BLaER1 treated with 17β-estradiol and CSF1 and Interleukin-3, amounts not matched to agents 10 nM and 100 nM (cell line): ENCODE results near the gene PTN.

ENCODE experiments used
- H3K27ac ChIP-seq, 11 experiments: shearing (Covaris generic); formaldehyde crosslinking; 2 replicates each; pipeline ENCODE4 v1.8.1; 2022
- H3K27me3 ChIP-seq, 11 experiments: shearing (Covaris generic); formaldehyde crosslinking; 2 replicates each; pipeline ENCODE4 v1.8.1; 2022
- H3K36me3 ChIP-seq, 11 experiments: shearing (Covaris generic); formaldehyde crosslinking; 2 replicates each; pipeline ENCODE4 v1.8.1; 2022
- H3K4me1 ChIP-seq, 10 experiments: shearing (Covaris generic); formaldehyde crosslinking; 2 replicates each; pipeline ENCODE4 v1.8.1; 2022
- H3K4me2 ChIP-seq, 11 experiments: shearing (Covaris generic); formaldehyde crosslinking; 2 replicates each; pipeline ENCODE4 v1.8.1; 2022
- H3K4me3 ChIP-seq, 10 experiments: shearing (Covaris generic); formaldehyde crosslinking; 2 replicates each; pipeline ENCODE4 v1.8.1; 2022
- H3K9ac ChIP-seq, 11 experiments: shearing (Covaris generic); formaldehyde crosslinking; 2 replicates each; pipeline ENCODE4 v1.8.1; 2022
- H3K9me3 ChIP-seq, 11 experiments: shearing (Covaris generic); formaldehyde crosslinking; replicated peaks in 1 of 11; 2 replicates each; pipeline ENCODE4 v1.8.1; 2022
- H4K20me1 ChIP-seq, 11 experiments: shearing (Covaris generic); formaldehyde crosslinking; 2 replicates each; pipeline ENCODE4 v1.8.1; 2022
- Cebpa-rat ChIP-seq, 11 experiments: shearing (Covaris generic); IDR thresholded peaks; 2 replicates each; pipeline ENCODE4 v1.8.1; 2022

Gene PTN

GRCh38 chr7:137343281-137343841 is at the start of gene PTN:
TSS of gene PTN (minus strand) at chr7:137343733. CDS start at chr7:137254973, 88,760 bp downstream.
- H3K27me3 ChIP-seq = no peaks in the 10 kb centered on the region
- H4K20me1 ChIP-seq = no peaks in the 10 kb centered on the region
- H3K9ac ChIP-seq = no peak within 1 kb of the TSS
- no peak within 1 kb of the TSS for H3K27ac ChIP-seq
- H3K4me3 ChIP-seq = no peak within 1 kb of the TSS
- no peaks in the 10 kb centered on the region for H3K36me3 ChIP-seq
- 0 out of 22 replicates have a peak, but pooled peaks cover 0 to 7% (median 0%) of the 10 kb centered on the region in 11 experiments for H3K9me3 ChIP-seq
- peaks cover 0 to 8% (median 0%) of the 10 kb centered on the region in 10 experiments; a peak in 2 of 20 replicates for H3K4me1 ChIP-seq
- no peak for TF ChIP-seq Cebpa-rat (IDR thresholded peaks at IDR 0.05)
- H3K4me2 ChIP-seq = no peak within 1 kb of the TSS

GRCh38 chr7:137390076-137390475 is 46.5 kb upstream of the PTN start:
- H3K4me3 ChIP-seq = no peak overlapping the region
- no peak overlapping the region for H3K27ac ChIP-seq
- H3K27me3 ChIP-seq = no peaks in the 10 kb centered on the region
- H3K9ac ChIP-seq = no peak overlapping the region
- no peaks in the 10 kb centered on the region for H3K36me3 ChIP-seq
- no peak for TF ChIP-seq Cebpa-rat (IDR thresholded peaks at IDR 0.05)
- no peaks in the 10 kb centered on the region for H4K20me1 ChIP-seq
- no peaks in the 10 kb centered on the region for H3K9me3 ChIP-seq
- H3K4me1 ChIP-seq = no peaks in the 10 kb centered on the region
- no peak overlapping the region for H3K4me2 ChIP-seq

DNA sequence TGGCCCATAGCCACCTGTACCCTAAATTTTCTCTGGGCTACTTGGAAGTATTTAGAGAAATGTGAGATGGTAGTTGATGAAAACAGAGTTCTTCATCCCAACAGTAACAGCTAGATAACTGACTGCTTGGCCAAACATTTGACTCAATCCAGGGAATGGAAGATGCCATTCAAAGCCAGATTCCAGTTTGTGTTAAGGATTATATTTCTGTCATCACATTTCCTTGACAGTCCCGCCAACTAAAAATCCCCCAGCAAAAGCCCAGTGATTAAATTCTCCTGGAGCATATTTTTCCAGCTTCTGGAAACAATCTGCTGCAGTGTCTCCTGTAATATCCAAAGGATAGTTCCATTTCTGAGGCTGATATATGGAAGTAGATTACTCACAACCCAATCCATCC is 45.4 kb upstream of the PTN start:
- no peaks in the 10 kb centered on the region for H4K20me1 ChIP-seq
- no peak for TF ChIP-seq Cebpa-rat (IDR thresholded peaks at IDR 0.05)
- no peak overlapping the region for H3K4me2 ChIP-seq
- H3K27me3 ChIP-seq = no peaks in the 10 kb centered on the region
- H3K9ac ChIP-seq = no peak overlapping the region
- H3K4me3 ChIP-seq = no peak overlapping the region
- no peak overlapping the region for H3K27ac ChIP-seq
- no peaks in the 10 kb centered on the region for H3K36me3 ChIP-seq
- no peaks in the 10 kb centered on the region for H3K9me3 ChIP-seq
- no peaks in the 10 kb centered on the region for H3K4me1 ChIP-seq

DNA sequence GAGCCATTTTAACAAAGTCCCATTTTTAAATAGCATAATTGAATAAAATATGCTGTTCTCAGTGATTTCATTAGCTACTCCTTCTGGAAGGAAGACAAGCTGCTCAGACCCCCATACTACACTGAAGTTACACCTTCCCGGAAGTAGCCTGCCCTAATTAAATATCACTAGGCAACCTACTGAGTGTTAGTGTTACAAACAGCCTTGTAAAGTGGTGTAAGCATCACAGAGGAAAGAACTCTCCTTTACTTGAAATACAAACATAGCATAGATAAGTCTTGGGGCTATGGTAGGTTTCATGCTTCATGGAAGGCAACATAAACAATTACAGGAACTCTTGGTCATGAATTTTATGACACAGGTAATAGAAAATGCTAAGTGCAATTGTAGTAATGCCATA is 43.4 kb upstream of the PTN start:
- H3K27ac ChIP-seq = no peak overlapping the region
- H4K20me1 ChIP-seq = no peaks in the 10 kb centered on the region
- H3K4me2 ChIP-seq = no peak overlapping the region
- H3K9me3 ChIP-seq = no peaks in the 10 kb centered on the region
- no peaks in the 10 kb centered on the region for H3K4me1 ChIP-seq
- no peak overlapping the region for H3K9ac ChIP-seq
- no peaks in the 10 kb centered on the region for H3K27me3 ChIP-seq
- H3K4me3 ChIP-seq = no peak overlapping the region
- no peaks in the 10 kb centered on the region for H3K36me3 ChIP-seq
- no peak for TF ChIP-seq Cebpa-rat (IDR thresholded peaks at IDR 0.05)

DNA sequence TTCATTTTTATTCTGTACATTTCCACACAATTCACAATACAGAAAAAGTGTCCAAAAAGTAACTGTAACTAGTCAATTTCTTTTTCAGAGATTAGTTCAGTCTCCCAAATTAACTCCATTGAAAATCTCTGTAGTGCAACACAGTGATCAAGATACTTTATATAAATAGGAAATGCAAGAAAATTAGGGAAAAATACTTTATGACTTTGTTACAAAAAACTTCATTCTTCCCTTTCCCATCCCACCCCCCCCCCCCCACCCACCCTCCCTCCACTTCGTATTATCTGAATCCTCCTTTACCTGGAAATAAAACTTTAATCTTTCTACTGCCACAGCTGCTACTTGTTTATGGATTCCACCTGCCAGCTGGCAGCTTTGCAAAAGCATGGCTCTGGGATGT is 37.5 kb upstream of the PTN start:
- Histone ChIP-seq H3K4me3 (no peak overlapping the region), H3K27ac (no peak overlapping the region), H3K27me3 (no peaks in the 10 kb centered on the region), H3K9ac (no peak overlapping the region), H3K9me3 (no peaks in the 10 kb centered on the region; a peak in 1 of 22 replicates), H4K20me1 (no peaks in the 10 kb centered on the region), H3K36me3 (no peaks in the 10 kb centered on the region), H3K4me1 (no peaks in the 10 kb centered on the region), H3K4me2 (no peak overlapping the region)
- TF ChIP-seq Cebpa-rat (IDR thresholded peaks at IDR 0.05) = no peak

DNA sequence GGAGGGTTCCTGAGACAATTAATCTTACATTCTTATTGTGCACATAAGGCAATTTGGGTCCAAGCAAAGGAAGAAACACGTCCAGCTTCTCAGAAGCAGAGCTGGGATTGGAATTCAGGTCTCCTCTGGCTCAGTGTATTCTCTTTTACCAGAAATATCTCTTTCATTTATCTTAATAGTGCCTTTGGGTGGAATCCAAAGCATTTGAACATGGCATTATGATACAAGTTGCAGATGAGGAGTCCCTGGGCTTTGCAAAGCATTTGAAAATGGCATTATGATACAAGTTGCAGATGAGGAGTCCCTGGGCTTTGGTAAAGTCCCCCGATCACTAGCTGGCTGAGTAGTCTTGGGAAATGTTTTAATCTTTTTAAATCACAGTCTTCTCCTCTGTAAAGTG is 30.0 kb upstream of the PTN start:
- Histone ChIP-seq H3K4me3 (no peak overlapping the region), H3K36me3 (no peaks in the 10 kb centered on the region), H3K9me3 (no peaks in the 10 kb centered on the region; a peak in 1 of 22 replicates), H3K4me1 (no peaks in the 10 kb centered on the region), H3K27me3 (no peaks in the 10 kb centered on the region), H3K4me2 (no peak overlapping the region), H3K27ac (no peak overlapping the region), H4K20me1 (no peaks in the 10 kb centered on the region), H3K9ac (no peak overlapping the region)
- no peak for TF ChIP-seq Cebpa-rat (IDR thresholded peaks at IDR 0.05)

DNA sequence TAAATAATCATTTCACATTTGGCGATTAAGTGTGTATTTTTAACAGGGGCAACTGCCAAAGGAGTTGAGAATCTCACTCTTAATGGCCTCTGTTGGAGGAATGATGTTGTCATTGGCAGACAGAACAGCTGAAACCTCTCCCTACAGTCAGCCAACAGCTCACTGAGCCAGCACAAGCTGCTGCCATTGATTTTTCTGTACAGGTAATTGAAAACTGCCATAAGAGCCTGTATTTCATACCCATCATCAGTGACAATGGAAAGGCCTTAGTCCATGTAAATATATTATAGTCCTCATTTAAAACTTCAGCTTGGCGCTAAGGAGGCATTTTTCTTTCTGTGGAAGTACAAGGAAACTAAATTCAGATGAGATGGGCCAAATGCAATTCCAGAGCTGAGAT is 28.1 kb upstream of the PTN start:
- Histone ChIP-seq H3K4me1 (no peaks in the 10 kb centered on the region), H3K36me3 (no peaks in the 10 kb centered on the region), H3K27me3 (no peaks in the 10 kb centered on the region), H3K27ac (no peak overlapping the region), H4K20me1 (no peaks in the 10 kb centered on the region), H3K4me2 (no peak overlapping the region), H3K9ac (no peak overlapping the region), H3K9me3 (no peaks in the 10 kb centered on the region), H3K4me3 (no peak overlapping the region)
- no peak for TF ChIP-seq Cebpa-rat (IDR thresholded peaks at IDR 0.05)

DNA sequence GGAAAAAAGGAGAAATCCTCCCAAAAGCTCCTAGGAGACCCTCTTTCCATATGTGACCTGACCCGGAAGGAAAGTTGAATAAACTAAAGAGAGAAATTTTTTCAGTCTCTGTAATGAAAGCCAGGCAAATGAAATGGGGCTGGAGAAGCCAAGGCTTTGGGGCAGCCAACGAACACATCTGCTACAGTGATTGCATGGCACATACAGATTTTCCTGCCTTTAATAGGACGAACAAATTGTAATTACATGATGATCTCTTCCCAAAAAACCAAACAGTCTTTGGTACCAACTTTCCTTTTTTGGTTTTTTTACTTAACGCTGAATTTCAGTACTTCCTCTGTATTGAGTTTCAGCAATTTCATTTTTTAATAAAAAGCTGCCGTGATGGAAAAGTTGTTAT is 23.5 kb upstream of the PTN start:
- H4K20me1 ChIP-seq = no peaks in the 10 kb centered on the region
- H3K4me3 ChIP-seq = no peak overlapping the region
- peaks cover 19 to 28% (median 22%) of the 10 kb centered on the region in 11 experiments; a peak in 21 of 22 replicates for H3K9me3 ChIP-seq
- no peak overlapping the region for H3K4me2 ChIP-seq
- no peaks in the 10 kb centered on the region for H3K36me3 ChIP-seq
- H3K27ac ChIP-seq = no peak overlapping the region
- no peaks in the 10 kb centered on the region for H3K27me3 ChIP-seq
- no peaks in the 10 kb centered on the region for H3K4me1 ChIP-seq
- TF ChIP-seq Cebpa-rat (IDR thresholded peaks at IDR 0.05) = no peak
- H3K9ac ChIP-seq = no peak overlapping the region

DNA sequence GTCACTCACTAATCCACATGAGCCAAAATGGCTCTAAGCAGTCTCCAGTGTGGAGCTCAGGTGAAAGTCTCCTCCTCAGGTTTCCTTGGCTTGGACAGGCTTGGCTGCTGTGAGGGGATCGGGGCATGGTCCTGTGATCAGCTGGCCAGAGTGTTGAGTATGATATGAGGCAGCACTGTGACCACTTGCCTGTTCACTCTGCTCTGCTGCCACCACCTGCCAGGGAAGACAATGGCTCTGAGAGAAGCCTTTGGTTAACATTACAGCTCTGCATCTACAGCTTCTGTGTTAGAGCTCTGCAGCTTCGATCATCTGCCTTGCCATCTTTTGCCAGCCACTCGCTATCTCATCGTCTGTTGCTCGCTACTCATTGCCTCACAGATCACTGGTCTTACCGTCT is 20.1 kb upstream of the PTN start:
- no peak overlapping the region for H3K4me2 ChIP-seq
- H3K36me3 ChIP-seq = no peaks in the 10 kb centered on the region
- peaks cover 52 to 62% (median 55%) of the 10 kb centered on the region in 11 experiments for H3K9me3 ChIP-seq
- no peak for TF ChIP-seq Cebpa-rat (IDR thresholded peaks at IDR 0.05)
- H3K4me3 ChIP-seq = no peak overlapping the region
- H3K27ac ChIP-seq = no peak overlapping the region
- no peaks in the 10 kb centered on the region for H4K20me1 ChIP-seq
- H3K9ac ChIP-seq = no peak overlapping the region
- H3K27me3 ChIP-seq = no peaks in the 10 kb centered on the region
- H3K4me1 ChIP-seq = no peaks in the 10 kb centered on the region

GRCh38 chr7:137360087-137360679 is 16.6 kb upstream of the PTN start:
- no peak for TF ChIP-seq Cebpa-rat (IDR thresholded peaks at IDR 0.05)
- no peak overlapping the region for H3K9ac ChIP-seq
- H3K27me3 ChIP-seq = no peaks in the 10 kb centered on the region
- H3K27ac ChIP-seq = no peak overlapping the region
- H3K9me3 ChIP-seq = peaks cover 61 to 83% (median 71%) of the 10 kb centered on the region in 11 experiments
- no peaks in the 10 kb centered on the region for H3K4me1 ChIP-seq
- no peak overlapping the region for H3K4me2 ChIP-seq
- H3K4me3 ChIP-seq = no peak overlapping the region
- no peaks in the 10 kb centered on the region for H4K20me1 ChIP-seq
- no peaks in the 10 kb centered on the region for H3K36me3 ChIP-seq
